ENCODE data around the gene TMCC1.
"Not testable (repeated sequence)": the region's sequence is repeated elsewhere in the genome, so short reads cannot be mapped to it uniquely, and the experiment has no call there.

The TMCC1 gene

GRCh38 chr3:129644836-129645235 is 248.7 kb downstream of the TMCC1 start:
- Histone ChIP-seq H4K20me1 (peaks cover 0 to 7% (median 0%) of the 10 kb centered on the region in 11 experiments; a peak in 2 of 22 replicates), H3K9ac (no peak overlapping the region), H3K9me3 (replicated peaks in 1 of 11) (no peaks in the 10 kb centered on the region), H3K36me3 (peaks cover 0 to 17% (median 0%) of the 10 kb centered on the region in 11 experiments; a peak in 2 of 22 replicates), H3K4me2 (peak overlapping the region in 2 of 11 experiments; percentile 39 to 46; a peak in 2 of 22 replicates), H3K4me3 (no peak overlapping the region), H3K4me1 (peaks cover 0 to 11% (median 0%) of the 10 kb centered on the region in 10 experiments; a peak in 3 of 20 replicates), H3K27ac (no peak overlapping the region), H3K27me3 (no peaks in the 10 kb centered on the region)
- TF ChIP-seq Cebpa-rat (IDR thresholded peaks at IDR 0.05): no peak

DNA sequence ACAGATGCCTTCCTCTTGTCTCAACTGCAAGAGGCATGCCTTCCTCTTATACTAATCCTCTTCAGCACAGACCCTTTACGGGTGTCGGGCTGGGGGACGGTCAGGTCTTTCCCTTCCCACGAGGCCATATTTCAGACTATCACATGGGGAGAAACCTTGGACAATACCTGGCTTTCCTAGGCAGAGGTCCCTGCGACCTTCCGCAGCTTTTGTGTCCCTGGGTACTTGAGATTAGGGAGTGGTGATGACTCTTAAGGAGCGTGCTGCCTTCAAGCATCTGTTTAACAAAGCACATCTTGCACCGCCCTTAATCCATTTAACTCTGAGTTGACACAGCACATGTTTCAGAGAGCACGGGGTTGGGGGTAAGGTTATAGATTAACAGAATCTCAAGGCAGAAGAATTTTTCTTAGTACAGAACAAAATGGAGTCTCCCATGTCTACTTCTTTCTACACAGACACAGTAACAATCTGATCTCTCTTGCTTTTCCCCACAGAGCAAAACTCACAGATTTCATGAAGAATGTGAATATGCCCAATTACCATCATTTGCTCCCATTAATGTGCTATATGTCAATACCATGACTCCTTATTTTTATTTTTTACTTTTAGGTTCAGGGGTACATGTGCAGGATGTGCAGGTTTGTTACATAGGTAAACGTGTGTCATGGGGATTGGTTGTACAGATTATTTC is 251.8 kb downstream of the TMCC1 start:
- H3K27me3 ChIP-seq; H3K27ac ChIP-seq; H3K9ac ChIP-seq; H3K4me2 ChIP-seq; H3K9me3 ChIP-seq (replicated peaks in 1 of 11); H3K36me3 ChIP-seq; H3K4me3 ChIP-seq; H4K20me1 ChIP-seq: not testable (repeated sequence)
- H3K4me1 ChIP-seq: peaks cover 0 to 11% (median 0%) of the 10 kb centered on the region in 10 experiments; a peak in 3 of 20 replicates

- not testable (repeated sequence) for H4K20me1 ChIP-seq, H3K27ac ChIP-seq, H3K9ac ChIP-seq, H3K36me3 ChIP-seq, H3K27me3 ChIP-seq, H3K4me3 ChIP-seq, H3K4me2 ChIP-seq
- Histone ChIP-seq H3K9me3 (replicated peaks in 1 of 11) (peaks cover 8 to 14% (median 11%) of the 10 kb centered on the region in 11 experiments; a peak in 21 of 22 replicates), H3K4me1 (peaks cover 0 to 11% (median 0%) of the 10 kb centered on the region in 10 experiments; a peak in 3 of 20 replicates)
Observed at GRCh38 chr3:129640985-129641384, 252.5 kb downstream of the TMCC1 start.

DNA sequence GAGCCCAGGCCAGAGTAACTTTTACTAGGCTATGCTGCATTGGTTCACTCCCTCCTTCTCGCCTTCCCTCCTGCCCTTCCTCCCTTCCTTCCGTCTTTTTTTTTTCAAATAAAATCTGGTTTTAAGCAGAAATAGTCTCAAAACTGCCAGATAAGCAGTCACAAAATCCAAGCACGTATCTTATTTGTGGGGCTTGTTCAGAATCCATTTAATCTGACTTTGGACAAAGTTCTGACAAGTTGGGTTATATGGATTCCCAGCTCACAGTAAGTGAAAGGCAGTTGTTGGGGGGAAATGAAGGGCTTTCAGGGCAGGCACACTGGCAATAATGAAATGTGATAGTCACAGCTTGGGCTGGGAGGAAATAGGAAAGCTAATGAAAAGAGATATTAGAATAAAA is 255.0 kb downstream of the TMCC1 start:
- Histone ChIP-seq H4K20me1 (no peaks in the 10 kb centered on the region), H3K9me3 (replicated peaks in 1 of 11) (peaks cover 17 to 25% (median 21%) of the 10 kb centered on the region in 11 experiments), H3K4me1 (peaks cover 0 to 5% (median 0%) of the 10 kb centered on the region in 10 experiments; a peak in 2 of 20 replicates), H3K36me3 (0 out of 22 replicates have a peak, but pooled peaks cover 0 to 5% (median 0%) of the 10 kb centered on the region in 11 experiments), H3K27me3 (no peaks in the 10 kb centered on the region), H3K27ac (no peak overlapping the region), H3K4me2 (no peak overlapping the region), H3K9ac (no peak overlapping the region), H3K4me3 (no peak overlapping the region)
- TF ChIP-seq Cebpa-rat (IDR thresholded peaks at IDR 0.05): no peak

DNA sequence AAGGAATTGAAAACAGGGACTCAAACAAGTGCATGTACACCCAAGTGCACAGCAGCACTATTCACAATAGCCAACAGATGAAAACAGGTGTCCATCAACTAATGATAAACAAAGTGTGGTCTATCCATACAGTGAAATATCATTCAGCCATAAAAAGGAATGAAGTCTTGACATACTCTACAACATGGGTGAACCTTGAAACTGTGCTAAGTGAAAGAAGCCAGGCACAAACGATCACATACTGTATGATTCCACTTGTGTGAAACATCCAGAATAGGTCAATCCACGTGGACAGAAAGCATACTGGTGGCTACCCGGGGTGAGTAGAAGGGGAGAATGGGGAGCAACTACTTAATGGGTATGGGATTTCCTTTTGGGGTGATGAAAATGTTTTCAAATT is 257.4 kb downstream of the TMCC1 start:
- no peak overlapping the region for H3K4me3 ChIP-seq
- H3K36me3 ChIP-seq: 0 out of 22 replicates have a peak, but pooled peaks cover 0 to 5% (median 0%) of the 10 kb centered on the region in 11 experiments
- no peaks in the 10 kb centered on the region for H4K20me1 ChIP-seq
- H3K4me1 ChIP-seq: peaks cover 0 to 10% (median 0%) of the 10 kb centered on the region in 10 experiments; a peak in 2 of 20 replicates
- 0 out of 22 replicates have a peak, but pooled peaks of 1 of the 11 experiments have one; percentile 22 for TF ChIP-seq Cebpa-rat (IDR thresholded peaks at IDR 0.05)
- no peak overlapping the region for H3K9ac ChIP-seq
- H3K27ac ChIP-seq: no peak overlapping the region
- H3K4me2 ChIP-seq: no peak overlapping the region
- peaks cover 17 to 25% (median 21%) of the 10 kb centered on the region in 11 experiments for H3K9me3 ChIP-seq (replicated peaks in 1 of 11)
- H3K27me3 ChIP-seq: no peaks in the 10 kb centered on the region

- no peak overlapping the region for H3K27ac ChIP-seq
- H3K9ac ChIP-seq: no peak overlapping the region
- no peak for TF ChIP-seq Cebpa-rat (IDR thresholded peaks at IDR 0.05)
- peaks cover 0 to 10% (median 0%) of the 10 kb centered on the region in 10 experiments; a peak in 2 of 20 replicates for H3K4me1 ChIP-seq
- H3K27me3 ChIP-seq: no peaks in the 10 kb centered on the region
- H3K4me2 ChIP-seq: no peak overlapping the region
- H3K4me3 ChIP-seq: no peak overlapping the region
- H3K9me3 ChIP-seq (replicated peaks in 1 of 11): peaks cover 17 to 25% (median 21%) of the 10 kb centered on the region in 11 experiments
- 0 out of 22 replicates have a peak, but pooled peaks cover 0 to 5% (median 0%) of the 10 kb centered on the region in 11 experiments for H3K36me3 ChIP-seq
- H4K20me1 ChIP-seq: no peaks in the 10 kb centered on the region
Observed at GRCh38 chr3:129635656-129636055, 257.9 kb downstream of the TMCC1 start.

GRCh38 chr3:129633751-129634481 is 259.6 kb downstream of the TMCC1 start:
- no peak for TF ChIP-seq Cebpa-rat (IDR thresholded peaks at IDR 0.05)
- Histone ChIP-seq H3K9me3 (replicated peaks in 1 of 11) (peaks cover 17 to 25% (median 21%) of the 10 kb centered on the region in 11 experiments), H3K36me3 (0 out of 22 replicates have a peak, but pooled peaks cover 0 to 5% (median 0%) of the 10 kb centered on the region in 11 experiments), H3K4me3 (no peak overlapping the region), H3K4me2 (no peak overlapping the region; a peak in 1 of 22 replicates), H3K27ac (no peak overlapping the region), H3K4me1 (peaks cover 0 to 12% (median 4%) of the 10 kb centered on the region in 10 experiments; a peak in 13 of 20 replicates), H3K27me3 (no peaks in the 10 kb centered on the region), H4K20me1 (no peaks in the 10 kb centered on the region), H3K9ac (no peak overlapping the region)

GRCh38 chr3:129632977-129633376 is 260.5 kb downstream of the TMCC1 start:
- no peak for TF ChIP-seq Cebpa-rat (IDR thresholded peaks at IDR 0.05)
- Histone ChIP-seq H3K4me2 (no peak overlapping the region), H3K4me1 (peaks cover 0 to 22% (median 13%) of the 10 kb centered on the region in 10 experiments; a peak in 19 of 20 replicates), H3K9ac (no peak overlapping the region), H3K27me3 (no peaks in the 10 kb centered on the region), H4K20me1 (no peaks in the 10 kb centered on the region), H3K27ac (no peak overlapping the region), H3K36me3 (0 out of 22 replicates have a peak, but pooled peaks cover 0 to 5% (median 0%) of the 10 kb centered on the region in 11 experiments), H3K9me3 (replicated peaks in 1 of 11) (peaks cover 17 to 25% (median 21%) of the 10 kb centered on the region in 11 experiments), H3K4me3 (no peak overlapping the region)

DNA sequence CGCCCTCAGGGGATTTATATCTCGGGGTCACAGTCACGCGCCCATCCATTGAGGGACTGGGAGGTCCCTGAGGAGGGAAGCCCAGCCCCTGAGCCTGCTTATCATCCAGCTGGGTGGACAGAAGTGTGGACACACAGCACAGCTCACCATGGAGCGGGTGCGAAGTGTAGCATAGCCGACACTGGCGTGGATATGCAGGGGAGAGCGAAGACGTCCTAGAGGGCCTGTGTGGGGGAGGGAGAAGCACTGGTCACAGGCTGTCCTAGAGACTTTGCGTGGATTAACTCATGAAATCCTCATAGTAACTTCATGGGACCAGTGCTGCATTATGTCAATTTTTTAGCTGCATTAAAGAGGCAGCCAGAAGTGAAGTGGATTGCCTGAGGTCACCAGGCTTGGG is 261.0 kb downstream of the TMCC1 start:
- Histone ChIP-seq H3K9ac (no peak overlapping the region), H3K9me3 (replicated peaks in 1 of 11) (peaks cover 17 to 25% (median 21%) of the 10 kb centered on the region in 11 experiments), H3K4me3 (no peak overlapping the region), H4K20me1 (no peaks in the 10 kb centered on the region), H3K36me3 (0 out of 22 replicates have a peak, but pooled peaks cover 0 to 5% (median 0%) of the 10 kb centered on the region in 11 experiments), H3K4me1 (peaks cover 2 to 26% (median 14%) of the 10 kb centered on the region in 10 experiments; a peak in 19 of 20 replicates), H3K27me3 (no peaks in the 10 kb centered on the region), H3K4me2 (no peak overlapping the region), H3K27ac (no peak overlapping the region)
- no peak for TF ChIP-seq Cebpa-rat (IDR thresholded peaks at IDR 0.05)

Measured in BLaER1 treated with 17β-estradiol and CSF1 and Interleukin-3, amounts not matched to agents 10 nM and 100 nM (cell line).